HepG2 (cell line): Measurements from ENCODE around the gene C11orf58. TPM values are rescaled to one million over a fixed set of nuclear protein-coding genes. Genes with fewer than 3 reads are reported as not detected.

Experiments
- ATAC-seq: fragments of 200-7000 bp; cut with Tn5 transposase; 3 replicates; pipeline ENCODE4 v1.9.1; 2020; ENCODE audit warnings: mild to moderate bottlenecking, moderate library complexity
- BruUV-seq: library from RNA; stranded (reverse); fragments of 400-500 nt; replicated peaks from 2 replicates; lab custom pipeline; 2021; lab: Mats Ljungman, UMichigan
- CTCF ChIA-PET: fragments of 300-600 bp; formaldehyde crosslinking; extraction: SDS; loops from one replicate; lab custom pipeline; 2021; ENCODE audit warnings: low total read pairs, inconsistent platforms, low intra/inter-chr PET ratio; lab: Yijun Ruan, JAX
- POLR2A ChIA-PET: fragments of 350-600 bp; sonication (Branson Sonifier 250); formaldehyde crosslinking; loops from one replicate; lab custom pipeline; 2020; ENCODE audit warnings: antibody characterized with exemption, inconsistent platforms; lab: Yijun Ruan, JAX
- DNase-seq: peaks from one replicate; pipeline ENCODE4 v3.0.0-alpha.2; 2015; ENCODE audit warnings: low spot score
- FAIRE-seq: peaks from 3 replicates; lab custom pipeline; 2011; peaks lifted over from hg19 to GRCh38; lab: Jason Lieb, UNC
- H2AFZ ChIP-seq: one replicate; pipeline ENCODE4 v1.6.1; 2011; ENCODE audit warnings: low read length, inconsistent platforms
- H3K27ac ChIP-seq: fragments of 300-600 bp; 3 replicates; pipeline ENCODE4 v1.8.0; 2011; ENCODE audit warnings: mixed run types, mild to moderate bottlenecking, mixed read lengths, low read length, inconsistent platforms; ENCODE audit not compliant: insufficient read depth; ENCODE audit errors: extremely low read length
- H3K27me3 ChIP-seq, 2 experiments: fragments of 200-600 bp in 1 of 2; 2 replicates in 1 of 2; 3 replicates in 1 of 2; pipeline versions ENCODE4 v1.6.0 to v1.8.0; 2011; ENCODE audit warnings: low read length in 2 of 2, mild to moderate bottlenecking in 2 of 2, moderate library complexity in 2 of 2, inconsistent platforms in 1 of 2; ENCODE audit not compliant: insufficient read depth in 2 of 2, control insufficient read depth in 1 of 2
- H3K36me3 ChIP-seq, 2 experiments: fragments of 200-600 bp in 1 of 2; replicated peaks in 1 of 2; 2 replicates in 1 of 2; 3 replicates in 1 of 2; pipeline versions ENCODE4 v1.5.1 to v1.8.0; 2011; ENCODE audit warnings: low read length in 2 of 2, inconsistent platforms in 1 of 2; ENCODE audit not compliant: insufficient read depth in 2 of 2, control insufficient read depth in 1 of 2
- H3K4me1 ChIP-seq: 2 replicates; pipeline ENCODE4 v1.5.1; 2012; ENCODE audit warnings: low read length, inconsistent platforms; ENCODE audit not compliant: insufficient read depth
- H3K4me2 ChIP-seq: 2 replicates; pipeline ENCODE4 v1.6.0; 2011; ENCODE audit warnings: low read depth, low read length, inconsistent platforms
- H3K4me3 ChIP-seq, 3 experiments: fragments of 200-600 bp in 1 of 3; sonication (generic), shearing (Covaris generic) in 1 of 3; replicated peaks in 1 of 3; 2 replicates each; pipeline ENCODE4 v1.5.1; 2011 to 2016; ENCODE audit warnings: low read length in 3 of 3, inconsistent platforms in 2 of 3, low read depth in 2 of 3, mild to moderate bottlenecking in 2 of 3, control low read depth in 1 of 3, mixed read lengths in 1 of 3; ENCODE audit not compliant: insufficient read depth in 1 of 3
- H3K79me2 ChIP-seq: one replicate; pipeline ENCODE4 v1.6.1; 2011; ENCODE audit warnings: low read length, inconsistent platforms; ENCODE audit not compliant: insufficient read depth
- H3K9ac ChIP-seq: 2 replicates; pipeline ENCODE4 v1.6.0; 2011; ENCODE audit warnings: mild to moderate bottlenecking, low read depth, low read length, inconsistent platforms; ENCODE audit not compliant: insufficient read depth
- H3K9me3 ChIP-seq: 2 replicates; pipeline ENCODE4 v1.5.1; 2012; ENCODE audit warnings: mild to moderate bottlenecking, low read length
- H4K20me1 ChIP-seq: 2 replicates; pipeline ENCODE4 v1.6.0; 2011; ENCODE audit warnings: inconsistent platforms, mild to moderate bottlenecking, low read length, moderate library complexity; ENCODE audit not compliant: insufficient read depth
- CSRNP1 ChIP-seq: sonication (generic); formaldehyde crosslinking; IDR thresholded peaks from 2 replicates; pipeline ENCODE4 v1.8.1; 2023; ENCODE audit warnings: mild to moderate bottlenecking, missing genetic modification reagents
- DPF2 ChIP-seq: sonication (generic); formaldehyde crosslinking; IDR thresholded peaks from 2 replicates; pipeline ENCODE4 v1.4.0; 2020; ENCODE audit warnings: mild to moderate bottlenecking, low read depth, missing genetic modification reagents, borderline replicate concordance
- SRF ChIP-seq: IDR thresholded peaks from 2 replicates; pipeline ENCODE4 v1.6.1; 2011; ENCODE audit warnings: mild to moderate bottlenecking, low read depth, low read length, moderate library complexity
- ZFP82 ChIP-seq: sonication (generic); formaldehyde crosslinking; IDR thresholded peaks from 2 replicates; pipeline ENCODE4 v1.5.1; 2020; ENCODE audit warnings: mild to moderate bottlenecking, missing genetic modification reagents, borderline replicate concordance
- WGBS: methylation state at CpG from one replicate; pipeline ENCODE4 v1.1.6; 2017; ENCODE audit warnings: low lambda C conversion rate; 5-methylcytosine and 5-hydroxymethylcytosine counted together
- in situ Hi-C: cut with HindIII; loops from 2 replicates; pipeline ENCODE4 v1.10.0; 2017; ENCODE audit warnings: low pct_unique_long_range_greater_than_20kb; ENCODE audit not compliant: extremely low pct_ligation_motif_present
- intact Hi-C: fragments of 100-400 bp; cut with micrococcal nuclease; formaldehyde crosslinking; loops from one replicate; pipeline ENCODE4 v1.10.0; 2022; ENCODE audit not compliant: unreplicated experiment
- polyA plus RNA-seq, 8 experiments: library from polyadenylated mRNA; depleted of rRNA in 3 of 8; stranded (reverse) in 7 of 8; unstranded in 1 of 8; fragments of >200 nt; fragmentation: Illumina TruSeq in 4 of 8; extraction: Trizol in 4 of 8; gene quantifications; 2 replicates each; pipeline versions ENCODE4 v1.2.1 to v1.2.3, GENCODE V29; 2011 to 2016; ENCODE audit warnings: low read depth in 4 of 8, missing spikeins in 1 of 8, mixed read lengths in 1 of 8; ENCODE audit not compliant: insufficient read depth in 1 of 8
- total RNA-seq, 5 experiments: library from RNA; depleted of rRNA; stranded (reverse); fragments of >200 nt; fragmentation: Illumina TruSeq; extraction: Trizol; gene quantifications; 2 replicates each; pipeline ENCODE4 v1.2.3, GENCODE V29; 2016; ENCODE audit warnings: low read depth in 1 of 5
- TF ChIP-seq, protein P1 (sequence below): sonication (generic); formaldehyde crosslinking; IDR thresholded peaks from 2 replicates; pipeline ENCODE4 v1.9.0; 2021; ENCODE audit warnings: missing genetic modification reagents, borderline replicate concordance

The C11orf58 gene
- total and polyA plus RNA-seq, 2 of the 13 experiments (the other 11 are each of a cell fraction or from before 2014, with no cell fraction given), result 83.8 to 167 TPM

DNA sequence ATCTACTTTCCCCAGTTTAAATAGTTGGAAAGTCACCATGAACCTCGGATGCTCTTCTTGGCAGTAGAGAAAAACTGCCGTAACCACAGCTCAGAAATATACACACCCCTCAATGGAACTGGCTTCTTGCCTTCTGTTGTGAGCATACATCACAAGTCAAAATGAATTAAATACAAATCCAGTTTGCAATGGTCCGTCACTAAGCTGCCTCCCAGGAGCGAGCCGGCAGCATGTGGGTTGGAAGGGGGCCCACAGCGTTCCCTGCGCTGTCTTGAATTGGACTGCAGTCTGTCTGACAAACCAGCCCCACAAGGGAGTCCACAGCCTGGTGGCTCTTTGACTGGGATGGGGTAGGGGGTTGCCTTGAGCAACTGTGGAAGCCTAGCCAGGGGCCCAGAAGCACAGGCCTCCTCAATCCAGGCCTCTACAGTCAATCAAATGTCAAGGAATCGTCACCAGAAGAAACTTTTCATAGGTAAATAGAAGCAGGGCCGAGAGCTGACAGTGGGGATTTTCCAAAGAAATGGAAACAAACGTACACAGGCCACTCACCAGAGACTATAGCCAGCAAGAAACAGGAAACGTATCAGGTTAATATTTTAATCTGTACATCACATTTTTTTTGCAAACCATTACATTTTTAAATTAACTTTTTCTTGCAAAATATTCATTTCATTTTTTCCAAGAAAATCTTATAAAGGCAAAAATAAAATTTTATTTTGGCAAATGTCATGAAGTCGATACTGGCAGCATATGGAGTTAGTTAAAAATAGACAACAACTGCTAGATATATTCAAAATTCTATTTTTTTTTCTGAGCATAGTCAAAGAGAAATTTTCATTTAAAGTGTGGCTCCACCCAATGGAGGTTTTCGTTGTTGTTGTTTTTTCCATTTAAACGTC lies 38.5 kb downstream of the C11orf58 start (continued):
- TF ChIP-seq CSRNP1, result no peak

GRCh38 chr11:16777613-16777975 lies 39.1 kb downstream of the C11orf58 start:
- ChIA-PET CTCF (no interaction called here), POLR2A (no interaction called here)
- no TSS peak for BruUV-seq
- no peak overlapping the region for H3K4me2 ChIP-seq
- no peak for TF ChIP-seq SRF
- TF ChIP-seq, protein P1, sequence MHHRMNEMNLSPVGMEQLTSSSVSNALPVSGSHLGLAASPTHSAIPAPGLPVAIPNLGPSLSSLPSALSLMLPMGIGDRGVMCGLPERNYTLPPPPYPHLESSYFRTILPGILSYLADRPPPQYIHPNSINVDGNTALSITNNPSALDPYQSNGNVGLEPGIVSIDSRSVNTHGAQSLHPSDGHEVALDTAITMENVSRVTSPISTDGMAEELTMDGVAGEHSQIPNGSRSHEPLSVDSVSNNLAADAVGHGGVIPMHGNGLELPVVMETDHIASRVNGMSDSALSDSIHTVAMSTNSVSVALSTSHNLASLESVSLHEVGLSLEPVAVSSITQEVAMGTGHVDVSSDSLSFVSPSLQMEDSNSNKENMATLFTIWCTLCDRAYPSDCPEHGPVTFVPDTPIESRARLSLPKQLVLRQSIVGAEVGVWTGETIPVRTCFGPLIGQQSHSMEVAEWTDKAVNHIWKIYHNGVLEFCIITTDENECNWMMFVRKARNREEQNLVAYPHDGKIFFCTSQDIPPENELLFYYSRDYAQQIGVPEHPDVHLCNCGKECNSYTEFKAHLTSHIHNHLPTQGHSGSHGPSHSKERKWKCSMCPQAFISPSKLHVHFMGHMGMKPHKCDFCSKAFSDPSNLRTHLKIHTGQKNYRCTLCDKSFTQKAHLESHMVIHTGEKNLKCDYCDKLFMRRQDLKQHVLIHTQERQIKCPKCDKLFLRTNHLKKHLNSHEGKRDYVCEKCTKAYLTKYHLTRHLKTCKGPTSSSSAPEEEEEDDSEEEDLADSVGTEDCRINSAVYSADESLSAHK, result no peak
- no peak for TF ChIP-seq DPF2 (CRISPR knock-in tag)
- TF ChIP-seq ZFP82 (CRISPR knock-in tag), result no peak
- no peaks in the 10 kb centered on the region for H3K79me2 ChIP-seq
- in situ Hi-C loops (no loop called here), intact Hi-C loops (no loop called here)
- ATAC-seq, result no peak
- no peak overlapping the region for H3K9ac ChIP-seq
- H3K36me3 ChIP-seq, result peaks cover 5 to 6% of the 10 kb centered on the region in 2 experiments; a peak in 3 of 5 replicates
- DNase-seq, result no peak
- H3K27me3 ChIP-seq, result no peaks in the 10 kb centered on the region
- H2AFZ ChIP-seq, result no peak overlapping the region
- H3K27ac ChIP-seq, result no peak overlapping the region
- H4K20me1 ChIP-seq, result no peaks in the 10 kb centered on the region
- no peak overlapping the region for H3K4me3 ChIP-seq
- peaks cover 37% of the 10 kb centered on the region for H3K4me1 ChIP-seq
- no peaks in the 10 kb centered on the region for H3K9me3 ChIP-seq
- FAIRE-seq, result no peak
- WGBS, result 97% methylated on average over 3 of the region's 3 CpGs
